HG03108 (cell line): ENCODE data around the gene MYOF.
"Not testable (repeated sequence)": the region's sequence is repeated elsewhere in the genome, so short reads cannot be mapped to it uniquely, and the experiment has no call there.

ENCODE experiments used
- ATAC-seq: cut with Tn5 transposase; IDR thresholded peaks from one replicate; pipeline ENCODE4 v1.9.1; 2021; ENCODE audit warnings: moderate library complexity; ENCODE audit not compliant: unreplicated experiment

Gene MYOF

GRCh38 chr10:93356516-93356915 is 125.6 kb downstream of the MYOF start:
- no peak for ATAC-seq

- no peak for ATAC-seq
Measured at GRCh38 chr10:93352638-93353383, 129.3 kb downstream of the MYOF start.

DNA sequence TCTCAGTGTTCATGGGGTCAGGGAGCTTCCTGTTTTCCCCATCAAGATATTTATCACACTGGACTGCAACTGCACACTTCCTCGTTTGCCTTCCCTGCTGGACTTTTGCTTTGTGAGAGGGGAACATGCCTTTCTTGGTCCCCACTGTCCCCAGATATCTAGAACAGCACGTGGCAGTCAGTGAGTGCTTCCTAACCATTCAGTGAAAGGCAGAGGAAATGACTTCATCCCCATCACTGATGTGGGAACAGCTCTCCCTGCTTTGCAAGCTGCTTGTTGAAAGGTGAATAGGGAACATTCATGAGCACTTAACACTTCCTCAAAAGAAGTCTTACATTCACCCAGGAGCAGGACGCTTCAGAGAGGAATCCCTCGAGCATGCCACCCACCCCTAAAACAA is 135.4 kb downstream of the MYOF start:
- ATAC-seq = no peak

DNA sequence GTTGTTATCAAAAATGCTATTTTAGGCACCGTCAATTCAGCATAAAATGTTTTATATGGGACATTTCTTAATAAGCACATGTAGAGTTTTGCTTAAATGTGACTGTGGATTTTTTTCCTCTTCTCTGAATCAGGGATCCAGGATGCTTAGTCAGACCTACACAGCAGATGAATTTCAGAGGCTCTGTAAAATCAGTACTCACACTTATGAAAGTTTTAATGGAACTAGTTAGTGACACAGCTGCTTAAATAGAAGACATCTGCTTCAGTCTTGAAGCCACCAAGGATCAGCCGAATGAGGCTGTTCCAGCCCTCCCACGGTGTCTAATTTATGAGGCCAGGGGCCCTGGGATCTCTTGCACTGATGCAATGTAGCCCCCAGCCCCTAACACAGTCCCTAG is 136.0 kb downstream of the MYOF start:
- ATAC-seq = no peak

GRCh38 chr10:93344691-93345090 is 137.4 kb downstream of the MYOF start:
- no peak for ATAC-seq

- no peak for ATAC-seq
Measured at GRCh38 chr10:93342921-93343320, 139.2 kb downstream of the MYOF start.

GRCh38 chr10:93342366-93342765 is 139.8 kb downstream of the MYOF start:
- ATAC-seq = no peak

DNA sequence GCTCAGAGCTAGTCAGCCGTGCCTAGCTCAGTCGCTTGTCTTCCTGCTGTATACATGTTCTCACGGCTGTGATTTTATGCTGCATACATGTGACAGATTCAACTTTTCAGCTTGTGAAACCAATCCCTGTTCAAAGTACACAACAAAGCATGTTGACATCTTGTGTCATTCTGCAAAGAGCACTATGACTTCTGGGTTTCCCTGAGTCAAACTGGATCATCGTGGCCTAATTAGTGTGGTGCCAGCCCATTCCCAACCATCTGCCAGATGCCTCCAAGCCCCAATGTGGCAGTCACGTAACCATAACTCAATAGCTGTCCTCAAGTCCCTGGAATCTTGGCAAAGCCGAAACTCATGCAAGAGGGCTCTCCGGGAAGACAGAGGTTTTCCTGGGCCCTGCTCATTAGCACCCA is 144.8 kb downstream of the MYOF start:
- no peak for ATAC-seq

DNA sequence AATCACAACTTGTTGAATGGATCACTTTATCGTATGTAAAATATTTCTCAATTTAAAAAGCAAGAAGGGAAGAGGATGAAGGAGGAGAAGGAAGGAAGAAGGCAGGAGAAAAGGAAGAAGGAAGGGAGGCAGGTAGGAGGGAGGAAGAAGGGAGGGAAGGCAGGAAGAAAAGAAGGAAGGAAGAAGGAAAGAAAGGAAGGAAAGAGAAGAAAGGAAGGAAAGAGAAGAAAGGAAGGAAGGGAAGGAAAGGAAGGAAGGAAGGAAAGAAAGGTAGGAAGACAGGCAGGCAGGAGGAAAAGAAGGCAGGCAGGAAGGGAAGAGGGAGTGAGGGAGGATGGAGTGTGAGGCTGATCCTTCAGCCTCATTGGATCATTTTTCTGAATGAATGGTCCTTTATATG is 145.5 kb downstream of the MYOF start:
- ATAC-seq = no peak

- no peak for ATAC-seq
Measured at GRCh38 chr10:93336110-93336509, 146.0 kb downstream of the MYOF start.

DNA sequence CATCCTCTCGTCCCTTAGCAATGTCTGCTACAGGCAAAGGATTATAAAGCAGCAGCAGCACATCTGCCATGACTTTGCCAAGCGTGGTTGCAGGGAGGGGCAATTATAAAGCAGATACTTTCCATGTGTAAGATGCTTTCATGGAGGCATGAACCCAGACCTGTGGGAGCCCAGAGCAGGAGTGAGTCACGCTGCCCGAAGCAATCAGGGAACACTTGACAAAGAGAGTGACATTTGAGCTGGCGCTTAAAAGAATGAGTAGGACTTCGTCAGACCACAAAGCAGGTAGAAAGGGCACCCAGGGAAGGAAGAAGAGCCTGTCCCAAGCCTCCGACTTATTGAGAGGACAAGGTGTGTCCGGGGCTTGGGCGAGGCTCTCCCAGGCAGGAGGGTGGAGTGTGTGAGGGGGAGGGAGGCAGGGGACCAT is 147.2 kb downstream of the MYOF start:
- ATAC-seq = no peak

DNA sequence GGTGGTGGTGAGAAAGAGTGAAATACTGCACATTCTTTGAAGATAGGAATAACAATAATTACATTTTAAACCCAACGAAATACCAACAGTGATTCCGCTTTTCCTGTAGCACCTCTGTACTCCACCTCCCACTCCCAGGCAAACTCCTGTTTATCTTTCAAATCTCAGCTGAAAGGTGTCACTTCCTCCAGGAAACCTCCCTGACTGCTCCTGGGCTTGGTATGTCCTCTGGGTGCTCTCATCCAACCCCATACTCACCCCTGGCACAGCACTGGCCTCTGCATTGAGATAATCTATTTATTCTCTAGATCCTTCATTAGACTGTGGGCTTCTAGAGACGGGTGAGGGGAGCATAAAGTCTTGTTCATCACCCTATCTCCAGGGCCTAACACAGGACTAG is 148.0 kb downstream of the MYOF start:
- ATAC-seq = no peak

DNA sequence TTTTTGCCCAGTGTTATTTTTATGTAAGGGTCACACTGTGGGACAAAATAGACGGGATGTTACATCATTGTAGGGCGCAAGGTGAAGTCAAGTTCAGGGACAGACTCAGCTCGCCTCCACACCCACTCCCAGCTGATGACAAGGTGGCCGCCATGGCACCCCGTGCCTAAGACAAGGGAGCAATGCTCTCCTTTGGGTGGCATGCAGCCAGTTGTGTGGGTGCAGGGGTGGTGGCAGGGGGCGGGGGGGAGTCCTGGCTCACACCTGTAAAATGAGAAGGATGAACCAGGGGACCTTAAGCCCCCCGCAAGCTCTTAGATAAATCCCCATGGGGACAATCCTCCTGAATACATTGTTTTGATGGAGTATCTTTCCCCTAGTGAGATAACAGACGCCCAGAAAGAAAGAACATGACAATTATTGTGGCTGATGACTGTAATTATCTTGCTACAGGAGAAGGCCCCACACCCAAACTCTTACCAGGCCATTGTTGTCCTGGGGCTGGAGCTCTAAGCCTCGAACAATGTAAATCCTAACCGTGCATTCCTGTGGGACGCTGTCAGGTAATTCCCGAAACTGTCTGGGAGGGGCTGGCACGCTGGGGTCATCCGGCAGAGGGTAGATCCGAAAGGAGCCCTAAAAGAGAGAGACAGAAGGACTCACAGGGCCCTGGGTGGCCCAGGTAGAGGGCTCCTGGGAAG is 148.7 kb downstream of the MYOF start:
- ATAC-seq = no peak

GRCh38 chr10:93330824-93331223 is 151.3 kb downstream of the MYOF start:
- ATAC-seq = no peak

GRCh38 chr10:93319896-93320295 is 162.2 kb downstream of the MYOF start:
- no peak for ATAC-seq

- no peak for ATAC-seq
Measured at GRCh38 chr10:93319096-93319495, 163.0 kb downstream of the MYOF start.

GRCh38 chr10:93315246-93315645 is 166.9 kb downstream of the MYOF start:
- no peak for ATAC-seq

GRCh38 chr10:93314656-93315055 is 167.5 kb downstream of the MYOF start:
- not testable (repeated sequence) for ATAC-seq

DNA sequence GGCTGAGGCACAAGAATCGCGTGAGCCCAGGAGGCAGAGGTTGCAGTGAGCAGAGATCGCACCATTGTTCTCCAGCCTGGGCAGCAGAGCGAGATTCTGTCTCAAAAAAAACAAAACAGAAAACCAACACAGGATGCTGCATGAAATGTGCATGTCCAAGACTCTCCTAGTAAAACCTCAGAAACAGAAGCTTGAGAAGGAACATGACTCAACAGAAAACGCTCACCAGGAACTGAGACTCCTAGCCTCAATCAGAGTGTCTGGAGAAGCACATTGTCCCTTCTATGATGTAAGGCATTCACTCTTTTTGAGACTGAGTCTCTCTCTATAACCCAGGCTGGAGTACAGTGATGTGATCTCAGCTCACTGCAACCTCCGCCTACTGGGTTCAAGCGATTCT is 168.3 kb downstream of the MYOF start:
- no peak for ATAC-seq

DNA sequence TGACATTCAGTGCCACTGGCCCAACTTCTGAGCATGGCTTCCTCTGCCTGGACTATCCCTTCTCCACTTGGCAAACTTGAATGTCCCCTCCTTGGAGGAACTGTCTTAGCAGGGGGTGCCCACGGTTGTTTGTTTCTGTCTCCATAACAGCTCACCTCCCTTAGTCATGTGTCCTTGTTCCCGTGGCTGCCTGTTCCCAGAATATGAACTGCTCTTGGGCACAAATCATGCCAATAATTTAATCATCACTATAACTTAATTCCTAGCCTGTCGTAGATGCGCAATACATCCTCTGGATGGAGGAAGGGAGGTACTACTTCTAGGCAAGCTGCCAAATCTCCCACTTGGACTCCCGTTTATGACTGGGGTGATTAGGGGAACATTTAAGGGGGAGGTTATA is 173.1 kb downstream of the MYOF start:
- ATAC-seq = no peak

DNA sequence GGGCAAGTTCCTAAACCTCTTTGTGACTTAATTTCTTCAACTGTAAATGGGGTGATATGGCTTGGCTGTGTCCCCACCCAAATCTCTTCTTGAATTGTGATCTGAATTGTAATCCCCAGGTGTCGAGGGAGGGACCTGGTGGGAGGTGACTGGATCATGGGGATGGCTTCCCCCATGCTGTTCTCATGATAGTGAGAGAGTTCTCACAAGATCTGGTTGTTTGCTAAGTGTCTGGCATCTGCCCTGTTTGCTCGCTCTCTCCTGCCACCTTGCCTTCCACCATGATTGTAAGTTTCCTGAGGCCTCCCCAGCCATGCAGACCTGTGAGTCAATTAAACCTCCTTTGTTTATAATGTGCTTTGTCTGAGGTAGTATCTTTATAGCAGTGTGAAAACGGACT is 177.0 kb downstream of the MYOF start:
- ATAC-seq = no peak

DNA sequence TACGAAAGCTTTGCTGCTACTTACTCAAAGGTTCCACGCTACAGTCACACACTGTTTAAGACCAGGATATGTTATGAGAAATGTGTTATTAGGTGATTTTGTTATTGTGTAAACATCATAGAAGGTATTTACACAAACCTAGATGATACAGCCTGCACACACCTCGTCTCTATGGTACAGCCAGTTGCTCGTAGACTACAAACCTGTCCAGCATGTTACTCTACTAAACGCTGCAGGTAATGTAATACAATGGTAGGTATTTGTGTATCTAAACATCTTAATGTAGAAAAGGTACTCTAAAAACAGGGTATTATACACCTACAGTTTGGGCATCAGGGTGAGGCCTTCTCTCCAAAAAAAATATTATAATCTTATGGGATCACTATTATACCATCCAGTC is 181.2 kb downstream of the MYOF start:
- no peak for ATAC-seq
